PFSK-1 (cell line): ENCODE results near the gene MYMX.

Experiments used
- FOXP2 ChIP-seq: optimal IDR thresholded peaks from 2 replicates; pipeline ENCODE3; 2011; ENCODE audit warnings: borderline replicate concordance, control low read depth, inconsistent platforms; ENCODE audit not compliant: insufficient read depth; ENCODE audit errors: extremely low read length, extremely low read depth
- POLR2AphosphoS5 ChIP-seq: IDR thresholded peaks from 2 replicates; pipeline ENCODE4 v1.6.1; 2012; ENCODE audit warnings: low read depth, mild to moderate bottlenecking, control low read depth, low read length, moderate library complexity
- SIN3A ChIP-seq: IDR thresholded peaks from 2 replicates; pipeline ENCODE4 v1.6.1; 2012; ENCODE audit warnings: mild to moderate bottlenecking, low read length, moderate library complexity, borderline replicate concordance; ENCODE audit not compliant: insufficient read depth
- TAF1 ChIP-seq: IDR thresholded peaks from 2 replicates; pipeline ENCODE4 v1.6.1; 2012; ENCODE audit warnings: low read length, control low read depth, borderline replicate concordance; ENCODE audit not compliant: insufficient read depth
- TF ChIP-seq, protein P1 (sequence below), 2 experiments: IDR thresholded peaks; 2 replicates each; pipeline versions ENCODE4 v1.6.1 to v1.8.0; 2011 to 2012; ENCODE audit warnings: low read depth in 2 of 2, low read length in 2 of 2, control low read depth in 1 of 2, inconsistent platforms in 1 of 2, mild to moderate bottlenecking in 1 of 2, moderate library complexity in 1 of 2; ENCODE audit not compliant: insufficient read depth in 1 of 2

Gene MYMX

DNA sequence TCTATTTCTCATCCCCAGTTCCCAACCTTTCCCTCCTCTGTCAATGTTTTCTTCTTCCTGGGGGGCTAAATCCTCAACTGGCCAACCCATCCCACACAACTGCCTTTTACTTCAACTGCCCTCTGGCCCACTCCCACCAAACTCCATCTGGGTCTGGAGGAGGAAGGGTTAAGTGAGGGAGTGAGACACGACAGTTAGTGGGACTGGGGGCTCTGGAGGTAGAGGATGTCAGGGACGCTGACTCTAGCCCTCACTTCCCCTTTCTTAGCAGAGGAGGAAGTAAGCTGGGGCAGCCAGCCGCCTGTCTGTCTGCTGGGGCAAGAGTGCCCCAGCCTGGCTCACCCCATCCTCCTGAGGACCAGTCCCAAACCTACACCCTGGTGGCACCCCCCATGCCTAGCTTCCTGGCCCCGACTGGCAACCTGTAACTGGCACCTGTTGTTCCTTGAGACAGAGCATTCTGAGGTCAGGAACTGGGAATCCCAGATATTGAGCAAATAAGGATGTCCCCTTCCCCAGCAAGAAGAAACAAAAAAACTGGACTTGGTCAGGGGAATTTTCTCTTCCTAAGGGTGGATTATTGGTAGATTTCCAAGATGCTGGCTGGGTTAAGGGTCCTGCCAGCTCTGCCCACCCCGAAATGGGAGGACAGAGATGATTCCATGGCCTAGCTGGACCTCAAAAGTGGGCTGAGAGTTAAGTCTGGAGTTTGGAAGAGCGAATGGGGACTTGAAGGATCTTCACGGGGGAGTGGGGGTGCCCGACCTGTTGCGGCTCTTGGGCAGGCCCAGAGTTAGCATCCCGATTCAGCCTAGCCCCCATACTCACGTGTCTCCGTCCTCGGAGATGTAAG lies 47.7 kb downstream of the MYMX start:
- TF ChIP-seq FOXP2 (no peak), TAF1 (peak; percentile 49; the same call in 1 of the 2 replicates)

DNA sequence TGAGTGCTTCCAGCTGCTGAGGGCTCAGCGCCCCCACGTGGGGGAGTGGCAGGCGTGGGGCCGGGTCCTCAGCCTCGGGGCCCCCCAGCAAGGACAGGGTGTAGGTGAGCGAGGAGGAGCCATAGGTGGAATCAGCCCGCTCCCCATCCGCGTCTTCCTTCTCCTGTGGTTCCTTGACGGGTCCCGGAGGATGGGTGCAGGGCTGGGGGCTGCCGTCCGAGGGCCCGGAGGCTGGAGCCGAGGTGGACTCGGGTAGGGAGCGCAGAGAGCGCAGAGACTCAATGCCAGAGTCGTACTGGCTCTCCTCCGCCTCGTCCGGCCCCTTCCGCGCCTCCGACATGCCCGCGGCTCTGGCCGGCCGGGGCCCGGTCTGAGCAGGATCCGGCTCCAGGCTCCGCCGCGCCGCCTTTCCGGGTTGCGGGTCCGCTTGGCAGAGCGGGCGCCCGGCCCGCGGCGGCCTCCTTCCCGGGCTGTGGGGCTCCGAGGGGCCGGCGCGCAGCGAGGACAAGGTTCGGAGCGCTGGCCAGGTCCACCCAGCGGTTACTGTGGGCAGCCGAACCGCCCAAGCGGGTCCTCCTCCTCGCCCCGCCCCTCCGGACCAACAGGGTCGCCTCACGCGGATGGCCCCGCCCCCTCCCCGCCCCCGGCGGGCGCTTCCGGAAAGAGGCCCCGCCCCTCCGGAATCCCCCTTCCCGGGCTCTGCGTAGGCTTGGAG lies 48.4 kb downstream of the MYMX start, which contains the start of gene NFKBIE:
TSS of gene NFKBIE (minus strand) at position 545 of the 715 bp plus-strand sequence. CDS start at position 340, 205 bp downstream.
- TF ChIP-seq FOXP2 (no peak), TAF1 (peak; percentile 88; the same call in 1 of the 2 replicates), SIN3A (peak; percentile 60; the same call in 1 of the 2 replicates), POLR2AphosphoS5 (peak; percentile 95)
- TF ChIP-seq, protein P1, sequence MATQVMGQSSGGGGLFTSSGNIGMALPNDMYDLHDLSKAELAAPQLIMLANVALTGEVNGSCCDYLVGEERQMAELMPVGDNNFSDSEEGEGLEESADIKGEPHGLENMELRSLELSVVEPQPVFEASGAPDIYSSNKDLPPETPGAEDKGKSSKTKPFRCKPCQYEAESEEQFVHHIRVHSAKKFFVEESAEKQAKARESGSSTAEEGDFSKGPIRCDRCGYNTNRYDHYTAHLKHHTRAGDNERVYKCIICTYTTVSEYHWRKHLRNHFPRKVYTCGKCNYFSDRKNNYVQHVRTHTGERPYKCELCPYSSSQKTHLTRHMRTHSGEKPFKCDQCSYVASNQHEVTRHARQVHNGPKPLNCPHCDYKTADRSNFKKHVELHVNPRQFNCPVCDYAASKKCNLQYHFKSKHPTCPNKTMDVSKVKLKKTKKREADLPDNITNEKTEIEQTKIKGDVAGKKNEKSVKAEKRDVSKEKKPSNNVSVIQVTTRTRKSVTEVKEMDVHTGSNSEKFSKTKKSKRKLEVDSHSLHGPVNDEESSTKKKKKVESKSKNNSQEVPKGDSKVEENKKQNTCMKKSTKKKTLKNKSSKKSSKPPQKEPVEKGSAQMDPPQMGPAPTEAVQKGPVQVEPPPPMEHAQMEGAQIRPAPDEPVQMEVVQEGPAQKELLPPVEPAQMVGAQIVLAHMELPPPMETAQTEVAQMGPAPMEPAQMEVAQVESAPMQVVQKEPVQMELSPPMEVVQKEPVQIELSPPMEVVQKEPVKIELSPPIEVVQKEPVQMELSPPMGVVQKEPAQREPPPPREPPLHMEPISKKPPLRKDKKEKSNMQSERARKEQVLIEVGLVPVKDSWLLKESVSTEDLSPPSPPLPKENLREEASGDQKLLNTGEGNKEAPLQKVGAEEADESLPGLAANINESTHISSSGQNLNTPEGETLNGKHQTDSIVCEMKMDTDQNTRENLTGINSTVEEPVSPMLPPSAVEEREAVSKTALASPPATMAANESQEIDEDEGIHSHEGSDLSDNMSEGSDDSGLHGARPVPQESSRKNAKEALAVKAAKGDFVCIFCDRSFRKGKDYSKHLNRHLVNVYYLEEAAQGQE (IDR thresholded peaks at IDR 0.05; ENCODE audit: insufficient read depth in 1 of 2, low read depth in 2 of 2, low read length in 2 of 2), result peak; percentile 34 to 66; a peak in 3 of 4 replicates

DNA sequence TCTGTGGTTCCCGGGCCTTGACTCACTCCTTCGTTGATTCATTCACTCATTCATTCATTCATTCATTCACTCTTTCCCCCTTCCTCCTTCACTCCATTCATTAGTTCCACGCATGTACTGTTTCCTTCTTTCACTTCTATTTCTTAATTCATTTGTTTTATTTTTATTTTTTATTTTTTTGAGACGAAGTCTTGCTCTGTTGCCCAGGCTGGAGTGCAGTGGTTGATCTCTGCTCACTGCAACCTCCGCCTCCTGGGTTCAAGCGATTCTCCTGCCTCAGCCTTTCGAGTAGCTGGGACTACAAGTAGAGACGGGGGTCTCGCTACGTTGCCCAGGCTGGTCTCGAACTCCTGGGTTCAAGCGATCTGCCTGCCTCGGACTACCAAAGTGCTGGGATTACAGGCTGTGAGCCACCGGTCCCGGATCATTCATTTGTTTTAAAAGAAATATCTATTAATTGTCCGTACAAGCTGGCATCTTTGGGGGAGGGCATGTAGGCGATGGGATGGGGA lies 49.1 kb downstream of the MYMX start:
- no peak for TF ChIP-seq FOXP2
- TF ChIP-seq TAF1, result no peak
- no peak for TF ChIP-seq POLR2AphosphoS5
- TF ChIP-seq, protein P1 (IDR thresholded peaks at IDR 0.05; ENCODE audit: insufficient read depth in 1 of 2, low read depth in 2 of 2, low read length in 2 of 2), result no peak
- TF ChIP-seq SIN3A, result no peak

DNA sequence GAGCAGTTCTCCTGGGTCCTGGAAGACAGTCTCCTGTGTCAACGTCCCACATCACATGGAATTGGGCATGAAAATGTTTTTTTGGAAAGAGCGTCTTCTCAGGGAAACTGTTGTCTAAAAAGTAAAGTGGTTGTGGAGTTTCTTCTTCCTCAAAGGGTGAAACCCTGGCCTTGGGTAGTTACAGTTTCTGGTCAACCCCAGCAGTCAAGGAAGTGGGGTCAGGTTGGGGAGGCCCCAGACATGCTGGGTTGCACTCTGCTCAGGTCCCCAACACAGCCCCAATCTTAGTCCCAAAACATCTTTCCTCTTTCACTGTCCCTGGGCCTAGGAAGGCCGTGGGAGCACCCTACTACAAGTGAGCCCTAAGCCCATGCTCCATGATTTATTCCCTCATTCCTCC lies 49.6 kb downstream of the MYMX start:
- TF ChIP-seq FOXP2 (no peak), TAF1 (no peak), SIN3A (no peak), POLR2AphosphoS5 (no peak)
- TF ChIP-seq, protein P1 (IDR thresholded peaks at IDR 0.05; ENCODE audit: insufficient read depth in 1 of 2, low read depth in 2 of 2, low read length in 2 of 2), result no peak

DNA sequence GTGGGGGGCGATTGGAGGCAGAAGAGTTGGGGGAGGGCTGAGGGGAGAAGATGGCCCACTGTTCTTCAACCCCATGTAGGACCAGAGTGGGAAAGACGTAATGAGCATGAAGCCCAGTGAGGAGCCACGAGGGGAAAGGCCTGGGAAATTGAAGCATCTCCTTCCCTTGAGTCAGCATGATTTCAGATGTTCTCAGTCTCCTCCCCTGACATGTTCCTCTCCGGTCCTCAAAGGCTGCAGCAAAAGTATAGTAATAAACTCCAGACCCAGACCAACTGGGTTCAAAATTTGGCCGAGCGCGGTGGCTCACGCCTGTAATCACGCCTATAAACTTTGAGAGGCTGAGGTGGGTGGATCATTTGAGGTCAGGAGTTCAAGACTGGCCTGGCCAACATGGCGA lies 50.5 kb downstream of the MYMX start:
- no peak for TF ChIP-seq POLR2AphosphoS5
- TF ChIP-seq, protein P1 (IDR thresholded peaks at IDR 0.05; ENCODE audit: insufficient read depth in 1 of 2, low read depth in 2 of 2, low read length in 2 of 2), result no peak
- TF ChIP-seq FOXP2, result no peak
- TF ChIP-seq SIN3A, result no peak
- TF ChIP-seq TAF1, result no peak
